ENCODE data around the gene SLC22A15.
"Not testable (repeated sequence)": the region's sequence is repeated elsewhere in the genome, so short reads cannot be mapped to it uniquely, and the experiment has no call there.

The SLC22A15 gene

GRCh38 chr1:116033322-116033721 is 57.0 kb downstream of the SLC22A15 start:
- TF ChIP-seq CTCF (IDR thresholded peaks at IDR 0.05; ENCODE audit: low read depth, low read length) = no peak
- no peak overlapping the region for H3K4me3 ChIP-seq (ENCODE audit: low read depth, low read length)

- H3K4me3 ChIP-seq (ENCODE audit: low read depth, low read length) = no peak overlapping the region
- no peak for TF ChIP-seq CTCF (IDR thresholded peaks at IDR 0.05; ENCODE audit: low read depth, low read length)
Observed at GRCh38 chr1:116036255-116036654, 59.9 kb downstream of the SLC22A15 start.

GRCh38 chr1:116038679-116039078 is 62.4 kb downstream of the SLC22A15 start:
- TF ChIP-seq CTCF (IDR thresholded peaks at IDR 0.05; ENCODE audit: low read depth, low read length) = no peak
- no peak overlapping the region for H3K4me3 ChIP-seq (ENCODE audit: low read depth, low read length)

GRCh38 chr1:116044071-116044470 is 67.8 kb downstream of the SLC22A15 start:
- no peak for TF ChIP-seq CTCF (IDR thresholded peaks at IDR 0.05; ENCODE audit: low read depth, low read length)

DNA sequence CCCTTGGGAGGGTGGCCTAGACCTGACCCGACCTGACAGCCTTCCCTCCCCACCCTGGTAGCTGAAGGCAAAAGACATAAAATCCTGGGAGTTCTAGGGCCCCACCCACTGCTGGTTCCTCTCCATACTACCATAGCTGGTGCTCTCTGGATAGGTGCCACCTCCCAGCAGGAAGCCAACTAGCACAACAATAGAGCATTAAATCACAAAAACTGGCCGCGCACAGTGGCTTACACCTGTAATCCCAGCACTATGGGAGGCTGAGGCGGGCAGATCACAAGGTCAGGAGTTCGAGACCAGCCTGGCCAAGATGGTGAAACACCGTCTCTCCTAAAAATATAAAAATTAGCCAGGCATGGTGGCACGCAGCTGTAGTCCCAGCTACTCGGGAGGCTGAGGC is 70.6 kb downstream of the SLC22A15 start:
- not testable (repeated sequence) for H3K4me3 ChIP-seq (ENCODE audit: low read depth, low read length)

More at GRCh38 chr1:116044071-116044470, 67.8 kb downstream of the SLC22A15 start:
- H3K4me3 ChIP-seq (ENCODE audit: low read depth, low read length) = no peak overlapping the region

DNA sequence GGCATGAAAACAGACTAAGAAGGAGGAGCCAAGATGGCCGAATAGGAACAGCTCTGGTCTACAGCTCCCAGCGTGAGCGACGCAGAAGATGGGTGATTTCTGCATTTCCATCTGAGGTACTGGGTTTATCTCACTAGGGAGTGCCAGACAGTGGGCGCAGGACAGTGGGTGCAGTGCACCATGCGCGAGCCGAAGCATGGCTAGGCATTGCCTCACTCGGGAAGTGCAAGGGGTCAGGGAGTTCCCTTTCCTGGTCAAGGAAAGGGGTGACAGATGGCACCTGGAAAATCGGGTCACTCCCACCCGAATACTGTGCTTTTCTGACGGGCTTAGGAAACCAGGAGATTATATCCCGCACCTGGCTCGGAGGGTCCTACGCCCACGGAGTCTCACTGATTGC is 75.6 kb downstream of the SLC22A15 start:
- H3K4me3 ChIP-seq (ENCODE audit: low read depth, low read length) = not testable (repeated sequence)

DNA sequence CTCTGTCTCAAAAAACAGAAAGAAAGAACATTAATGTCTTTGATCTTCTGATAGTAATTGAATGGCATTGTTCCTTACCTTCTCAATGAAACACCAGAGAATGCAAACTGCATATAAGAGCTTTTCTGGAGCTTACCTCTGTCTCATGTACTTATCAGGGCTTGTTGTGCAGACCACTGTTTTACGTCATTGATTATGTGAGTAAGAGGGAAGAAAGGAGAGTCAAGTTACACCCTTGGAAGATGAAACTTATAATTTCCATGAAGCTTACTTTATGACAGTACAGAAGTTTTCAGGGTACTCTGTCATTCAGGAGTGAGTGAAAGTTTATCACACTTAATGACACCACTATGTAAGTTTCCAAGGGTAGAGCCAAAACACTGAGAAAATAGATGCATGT is 85.9 kb downstream of the SLC22A15 start:
- TF ChIP-seq CTCF (IDR thresholded peaks at IDR 0.05; ENCODE audit: low read depth, low read length) = no peak
- H3K4me3 ChIP-seq (ENCODE audit: low read depth, low read length) = no peak overlapping the region

- no peak overlapping the region for H3K4me3 ChIP-seq (ENCODE audit: low read depth, low read length)
- no peak for TF ChIP-seq CTCF (IDR thresholded peaks at IDR 0.05; ENCODE audit: low read depth, low read length)
Observed at GRCh38 chr1:116064616-116065015, 88.3 kb downstream of the SLC22A15 start.

All from WI38 (cell line).